Endothelial cell of umbilical vein (primary cell): Measurements from ENCODE around the gene HIP1. TPM values are rescaled to one million over a fixed set of nuclear protein-coding genes. Genes with fewer than 3 reads are reported as not detected.

Experiments
- BruUV-seq: library from RNA; stranded (reverse); fragments of 400-500 nt; replicated peaks from 2 replicates; lab custom pipeline; 2021; lab: Mats Ljungman, UMichigan
- CTCF ChIA-PET: fragments of 300-600, 350-600 bp; sonication (Branson Sonifier 250); formaldehyde crosslinking; loops from one replicate; lab custom pipeline; 2021; ENCODE audit warnings: antibody characterized with exemption, inconsistent platforms; lab: Charles Lee
- POLR2A ChIA-PET: fragments of 300-600, 350-600 bp; sonication (Branson Sonifier 250); formaldehyde crosslinking; loops from one replicate; lab custom pipeline; 2021; ENCODE audit warnings: antibody characterized with exemption, inconsistent platforms; lab: Charles Lee
- DNase-seq: peaks from one replicate; pipeline ENCODE4 v3.0.0-alpha.2; 2011; ENCODE audit warnings: low read depth, low spot score
- FAIRE-seq: peaks from 2 replicates; lab custom pipeline; 2011; peaks lifted over from hg19 to GRCh38; lab: Jason Lieb, UNC
- H2AFZ ChIP-seq: 2 replicates; pipeline ENCODE4 v1.6.0; 2012; ENCODE audit warnings: low read depth, low read length, control low read depth, inconsistent platforms
- H3K27ac ChIP-seq: 2 replicates; pipeline ENCODE4 v1.5.1; 2011; ENCODE audit warnings: low read depth, mild to moderate bottlenecking, control low read depth, low read length, moderate library complexity; ENCODE audit not compliant: insufficient read depth
- H3K27me3 ChIP-seq, 2 experiments: 2 replicates each; pipeline versions ENCODE4 v1.6.0 to v1.6.1; 2011; ENCODE audit warnings: low read length in 2 of 2, mixed read lengths in 1 of 2; ENCODE audit not compliant: control insufficient read depth in 2 of 2, insufficient read depth in 2 of 2
- H3K36me3 ChIP-seq, 2 experiments: 2 replicates in 1 of 2; 3 replicates in 1 of 2; pipeline ENCODE4 v1.5.1; 2011; ENCODE audit warnings: low read length in 2 of 2, mild to moderate bottlenecking in 1 of 2, moderate library complexity in 1 of 2; ENCODE audit not compliant: control insufficient read depth in 2 of 2, insufficient read depth in 2 of 2; ENCODE audit errors: extremely low read depth in 1 of 2
- H3K4me1 ChIP-seq: 3 replicates; pipeline ENCODE4 v1.5.1; 2011; ENCODE audit warnings: mild to moderate bottlenecking, low read length; ENCODE audit not compliant: control insufficient read depth, insufficient read depth; ENCODE audit errors: extremely low read depth
- H3K4me2 ChIP-seq: 2 replicates; pipeline ENCODE4 v1.6.1; 2011; ENCODE audit warnings: low read length, control low read depth, mixed read lengths; ENCODE audit not compliant: insufficient read depth
- H3K4me3 ChIP-seq, 3 experiments: fragments of 200-600 bp in 1 of 3; sonication (generic), shearing (Covaris generic) in 1 of 3; replicated peaks in 1 of 3; 2 replicates each; pipeline ENCODE4 v1.5.1; 2011 to 2016; ENCODE audit warnings: control low read depth in 3 of 3, low read length in 3 of 3, mild to moderate bottlenecking in 2 of 3, inconsistent platforms in 1 of 3, low read depth in 1 of 3, moderate library complexity in 1 of 3; ENCODE audit not compliant: insufficient read depth in 1 of 3
- H3K79me2 ChIP-seq: 2 replicates; pipeline ENCODE4 v1.6.0; 2012; ENCODE audit warnings: low read length, inconsistent platforms; ENCODE audit not compliant: control insufficient read depth, insufficient read depth
- H3K9ac ChIP-seq: replicated peaks from 2 replicates; pipeline ENCODE3; 2011; ENCODE audit warnings: low read length, control low read depth; ENCODE audit not compliant: insufficient read depth; ENCODE audit errors: extremely low read depth
- H3K9me1 ChIP-seq: replicated peaks from 3 replicates; pipeline ENCODE4 v1.6.0; 2011; ENCODE audit warnings: mild to moderate bottlenecking, low read length; ENCODE audit not compliant: control insufficient read depth, insufficient read depth; ENCODE audit errors: extremely low read depth
- H3K9me3 ChIP-seq: replicated peaks from 2 replicates; pipeline ENCODE4 v1.5.1; 2012; ENCODE audit warnings: low read length, inconsistent platforms; ENCODE audit not compliant: control insufficient read depth, insufficient read depth
- H4K20me1 ChIP-seq: replicated peaks from 2 replicates; pipeline ENCODE3; 2011; ENCODE audit warnings: mild to moderate bottlenecking, low read length; ENCODE audit not compliant: control insufficient read depth, insufficient read depth; ENCODE audit errors: extremely low read depth
- CTCF ChIP-seq, 2 donors: IDR thresholded peaks; 1 replicate in 1 of 2; 2 replicates in 1 of 2; pipeline ENCODE4 v1.5.1; 2011; ENCODE audit warnings: low read length in 2 of 2, mild to moderate bottlenecking in 2 of 2, moderate library complexity in 2 of 2, control low read depth in 1 of 2, inconsistent platforms in 1 of 2, low read depth in 1 of 2; ENCODE audit not compliant: insufficient read depth in 1 of 2; ENCODE audit errors: extremely low read depth in 1 of 2
- MAX ChIP-seq: IDR thresholded peaks from 2 replicates; pipeline ENCODE4 v1.6.1; 2011; ENCODE audit not compliant: insufficient read depth, insufficient read length
- POLR2A ChIP-seq: IDR thresholded peaks from 2 replicates; pipeline ENCODE4 v1.6.1; 2012; ENCODE audit warnings: low read depth, mild to moderate bottlenecking, control low read depth, low read length
- dilution Hi-C: fragments of 300-500 bp; cut with MboI; formaldehyde crosslinking; loops from one replicate; pipeline ENCODE4 v1.15.0; 2019; ENCODE audit warnings: low sequenced_read_pairs; ENCODE audit not compliant: extremely low pct_ligation_motif_present
- intact Hi-C: fragments of 100-400 bp; cut with micrococcal nuclease; formaldehyde crosslinking; loops from one replicate; pipeline ENCODE4 v1.10.0; 2022
- polyA plus RNA-seq, 4 experiments: library from polyadenylated mRNA; depleted of rRNA in 3 of 4; stranded (reverse) in 3 of 4; unstranded in 1 of 4; fragments of >200 nt; gene quantifications; 2 replicates each; pipeline versions ENCODE4 v1.2.1 to v1.2.3, GENCODE V29; 2011 to 2012; ENCODE audit warnings: missing spikeins in 1 of 4
- total RNA-seq: library from RNA; stranded (reverse); gene quantifications from 2 replicates; pipeline ENCODE4 v1.2.3, GENCODE V29; 2021

Gene HIP1
- total and polyA plus RNA-seq, 2 donors (not counting 3 experiments of a cell fraction or from before 2014, with no cell fraction given): 23.7 to 47.6 TPM

- CTCF ChIA-PET: interaction anchor here (0.8 to 0.9 kb wide), 2 partner anchors 42 to 78 kb away, joined by 3 to 4 read pairs; no protein-coding TSS in a partner anchor
- no peak overlapping the region for H3K9ac ChIP-seq
Observed at GRCh38 chr7:75642810-75643486, 95.8 kb downstream of the HIP1 start.

More at GRCh38 chr7:75642810-75643486, 95.8 kb downstream of the HIP1 start:
- intact Hi-C loops: loop anchor here (5.0 kb wide), 1 partner anchor 114 kb away; no protein-coding TSS in a partner anchor
- no peaks in the 10 kb centered on the region for H3K79me2 ChIP-seq
- dilution Hi-C loops: no loop called here
- no TSS peak for BruUV-seq
- H3K9me1 ChIP-seq: no peaks in the 10 kb centered on the region
- DNase-seq: peak; percentile 56
- no peak overlapping the region for H3K27ac ChIP-seq
- FAIRE-seq: peak; percentile 95
- H3K27me3 ChIP-seq: no peaks in the 10 kb centered on the region
- TF ChIP-seq CTCF (IDR thresholded peaks at IDR 0.05; ENCODE audit: extremely low read depth in 1 of 2, insufficient read depth in 1 of 2, low read depth in 1 of 2, low read length in 2 of 2) (peak; percentile 80 to 83), POLR2A (no peak), MAX (no peak)
- no peaks in the 10 kb centered on the region for H3K9me3 ChIP-seq
- peaks cover 9% of the 10 kb centered on the region for H3K4me1 ChIP-seq
- no peak overlapping the region for H3K4me3 ChIP-seq
- POLR2A ChIA-PET: no interaction called here
- no peak overlapping the region for H2AFZ ChIP-seq
- no peak overlapping the region for H3K4me2 ChIP-seq
- no peaks in the 10 kb centered on the region for H4K20me1 ChIP-seq
- H3K36me3 ChIP-seq: no peaks in the 10 kb centered on the region
